Esophagus muscularis mucosa (tissue), 3 donors: ENCODE measurements around the gene DYNC1I1.

Source experiments
- POLR2A ChIP-seq: fragments of 450-650 bp; IDR thresholded peaks from one replicate; pipeline ENCODE4 v1.6.1; 2017; ENCODE audit warnings: antibody characterized with exemption, moderate library complexity, mild to moderate bottlenecking, low read depth
- POLR2AphosphoS5 ChIP-seq, 2 donors: sonication (generic); formaldehyde crosslinking; IDR thresholded peaks; one replicate each; pipeline ENCODE4 v1.6.1; 2017; ENCODE audit warnings: antibody characterized with exemption in 2 of 2
- TF ChIP-seq, protein P1 (sequence below), 3 experiments: fragments of 200-600 bp in 2 of 3; fragments of 450-650 bp in 1 of 3; sonication (generic) in 2 of 3; IDR thresholded peaks; one replicate each; pipeline ENCODE4 v1.5.1; 2017 to 2019; ENCODE audit warnings: antibody characterized with exemption in 3 of 3, mild to moderate bottlenecking in 2 of 3, moderate library complexity in 1 of 3

DNA sequence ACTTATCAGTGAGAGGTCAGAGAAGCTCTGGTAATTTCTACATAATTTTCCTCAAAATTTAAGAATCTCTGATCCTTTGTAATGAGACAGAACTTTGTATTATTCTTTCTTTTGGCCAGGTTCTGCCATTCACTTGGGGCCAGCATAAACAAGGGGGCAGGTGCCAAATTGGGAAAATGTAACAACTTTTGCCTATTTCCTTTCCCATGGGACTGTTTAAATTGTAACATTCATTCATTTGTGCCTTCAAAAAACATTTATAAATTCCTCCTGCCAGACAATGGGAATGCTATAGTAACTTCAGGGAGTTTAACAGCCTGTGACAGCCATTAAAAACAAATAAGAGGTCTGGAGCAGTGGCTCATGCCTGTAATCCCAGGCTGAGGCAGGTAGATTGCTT, 12.4 kb downstream of the DYNC1I1 start:
- TF ChIP-seq, protein P1, sequence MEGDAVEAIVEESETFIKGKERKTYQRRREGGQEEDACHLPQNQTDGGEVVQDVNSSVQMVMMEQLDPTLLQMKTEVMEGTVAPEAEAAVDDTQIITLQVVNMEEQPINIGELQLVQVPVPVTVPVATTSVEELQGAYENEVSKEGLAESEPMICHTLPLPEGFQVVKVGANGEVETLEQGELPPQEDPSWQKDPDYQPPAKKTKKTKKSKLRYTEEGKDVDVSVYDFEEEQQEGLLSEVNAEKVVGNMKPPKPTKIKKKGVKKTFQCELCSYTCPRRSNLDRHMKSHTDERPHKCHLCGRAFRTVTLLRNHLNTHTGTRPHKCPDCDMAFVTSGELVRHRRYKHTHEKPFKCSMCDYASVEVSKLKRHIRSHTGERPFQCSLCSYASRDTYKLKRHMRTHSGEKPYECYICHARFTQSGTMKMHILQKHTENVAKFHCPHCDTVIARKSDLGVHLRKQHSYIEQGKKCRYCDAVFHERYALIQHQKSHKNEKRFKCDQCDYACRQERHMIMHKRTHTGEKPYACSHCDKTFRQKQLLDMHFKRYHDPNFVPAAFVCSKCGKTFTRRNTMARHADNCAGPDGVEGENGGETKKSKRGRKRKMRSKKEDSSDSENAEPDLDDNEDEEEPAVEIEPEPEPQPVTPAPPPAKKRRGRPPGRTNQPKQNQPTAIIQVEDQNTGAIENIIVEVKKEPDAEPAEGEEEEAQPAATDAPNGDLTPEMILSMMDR (IDR thresholded peaks at IDR 0.05) = no peak
- no peak for TF ChIP-seq POLR2A
- TF ChIP-seq POLR2AphosphoS5 (IDR thresholded peaks at IDR 0.05) = no peak
